GM04503 (cell line): Measurements from ENCODE around the gene APLF.
"Not testable (repeated sequence)": the region's sequence is repeated elsewhere in the genome, so short reads cannot be mapped to it uniquely, and the experiment has no call there.

Experiments used
- DNase-seq: peaks from one replicate; pipeline ENCODE4 v3.0.0-alpha.2; 2012; ENCODE audit warnings: low read depth

APLF gene

DNA sequence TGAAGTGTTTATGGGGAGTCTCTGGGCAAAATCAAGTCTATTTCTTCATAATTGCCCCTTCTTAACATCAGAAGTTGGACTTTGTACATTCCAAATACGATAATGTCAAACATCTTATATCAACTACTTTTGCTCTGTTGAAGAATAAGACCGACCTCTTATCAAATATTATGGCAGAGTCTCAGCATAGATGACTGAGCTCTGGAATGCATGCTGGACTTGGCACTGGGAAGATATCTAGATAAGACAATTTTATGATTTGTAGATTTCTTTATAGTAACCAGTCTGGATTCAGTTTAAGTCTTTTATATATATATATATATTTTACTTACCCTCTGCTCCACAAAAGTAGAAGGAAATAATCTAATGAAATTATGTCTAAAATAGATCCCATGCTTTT lies 8.2 kb downstream of the APLF start:
- no peak for DNase-seq

DNA sequence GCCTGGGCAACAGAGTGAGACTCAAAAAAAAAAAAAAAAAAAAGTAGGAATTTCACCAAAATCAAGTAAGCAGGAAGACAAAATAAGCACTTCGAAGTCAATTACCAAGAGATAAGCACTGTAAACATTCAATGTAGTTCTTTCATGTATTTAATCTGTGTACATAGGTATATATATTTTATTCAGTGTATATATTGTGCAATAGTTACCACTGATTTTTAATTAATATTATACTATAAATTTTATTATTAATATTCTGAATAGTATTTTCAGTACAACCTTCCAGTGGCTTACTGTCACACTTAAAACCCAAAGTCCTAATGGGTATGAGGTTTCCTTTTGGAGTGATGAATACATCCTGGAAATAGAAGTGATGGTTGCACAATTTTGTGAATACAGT lies 9.1 kb downstream of the APLF start:
- DNase-seq = no peak

DNA sequence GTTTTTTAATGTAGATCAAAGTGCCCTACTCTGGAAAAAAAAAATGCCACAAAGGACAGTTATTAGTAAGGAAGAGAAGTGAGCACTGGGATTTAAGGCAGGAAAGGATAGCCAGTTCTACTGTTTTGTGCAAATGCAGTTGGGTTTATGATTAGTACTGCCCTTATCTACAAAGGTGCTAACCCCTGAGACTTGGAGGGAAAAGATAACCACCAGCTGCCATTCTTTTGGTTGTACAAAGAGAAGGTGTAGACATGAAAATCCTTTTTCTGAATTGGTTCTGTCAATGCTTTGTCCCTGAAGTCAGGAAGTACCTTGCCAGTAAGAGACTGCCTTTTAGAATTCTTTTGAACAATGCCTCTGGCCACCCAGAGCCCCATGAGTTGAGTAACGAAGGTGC lies 11.3 kb downstream of the APLF start:
- no peak for DNase-seq

DNA sequence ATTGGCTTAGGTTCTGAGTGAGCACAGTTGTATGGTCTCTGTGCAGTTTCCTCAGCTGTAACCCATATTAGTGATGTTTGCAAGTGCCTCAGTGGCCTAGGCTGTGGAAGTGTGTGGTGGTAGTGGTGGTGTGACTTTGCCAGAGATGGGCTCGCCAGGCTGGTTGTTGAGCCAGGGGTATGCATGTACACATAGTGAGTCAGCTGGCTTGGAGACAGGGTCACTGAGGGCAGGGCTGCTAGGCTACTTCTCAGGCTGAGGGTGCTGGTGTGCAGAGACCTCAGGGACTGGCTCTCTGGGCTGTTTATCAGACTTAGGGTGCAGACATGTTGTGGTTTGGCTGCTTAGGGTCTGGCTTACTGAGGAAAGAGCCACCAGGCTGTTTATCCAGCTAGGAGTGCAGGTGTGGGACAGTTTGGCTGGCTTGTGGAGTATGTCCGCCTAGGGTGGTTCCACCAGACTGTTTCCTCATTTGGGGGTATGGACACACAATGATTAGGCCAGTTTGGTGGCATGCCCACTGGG lies 15.0 kb downstream of the APLF start:
- DNase-seq = no peak

DNA sequence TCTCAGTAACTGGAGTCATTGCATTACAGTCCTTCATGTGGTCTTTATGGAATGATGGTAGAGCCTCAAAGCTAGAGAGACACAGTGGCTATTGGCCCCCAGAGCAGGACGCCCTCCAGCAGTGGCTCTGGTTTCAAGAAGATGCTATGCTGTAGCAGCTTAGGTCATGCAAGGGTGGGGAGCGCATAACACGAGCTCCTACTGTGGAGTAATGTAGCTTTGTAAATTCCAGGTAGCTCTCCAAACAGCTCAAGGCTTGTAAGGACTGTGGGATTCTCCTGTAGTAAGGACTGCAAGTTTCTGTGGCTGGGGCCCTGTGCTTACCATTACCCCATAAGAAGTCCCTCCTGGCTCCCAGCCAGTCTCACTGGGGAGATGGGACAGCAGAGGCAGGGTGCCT lies 15.6 kb downstream of the APLF start:
- DNase-seq = no peak

DNA sequence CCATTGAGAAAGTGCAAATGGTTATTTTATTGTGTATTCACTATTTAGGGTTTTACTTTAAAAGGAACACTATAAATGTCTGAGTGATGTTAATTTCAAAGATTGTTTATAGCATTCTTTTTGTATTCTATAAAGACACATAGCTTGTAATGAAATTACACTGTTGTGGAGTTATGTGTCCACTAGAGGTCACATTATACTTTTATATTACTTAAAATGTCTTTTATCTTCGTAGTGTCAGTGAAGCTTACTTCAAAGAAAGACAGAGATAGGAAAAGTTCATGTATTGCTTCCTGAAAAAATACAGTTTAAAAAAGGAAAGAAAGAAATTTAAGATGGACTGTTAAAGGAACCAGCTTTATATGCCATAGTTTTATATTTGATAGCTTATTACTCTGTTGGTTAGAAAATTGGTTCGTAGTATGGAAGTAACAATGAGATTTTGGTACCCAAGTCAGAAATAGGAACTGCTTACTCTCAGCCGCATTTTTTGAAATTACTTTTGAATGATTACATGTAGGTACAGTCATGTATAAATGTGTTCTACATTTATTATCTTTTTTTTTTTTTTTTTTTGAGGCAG lies 20.5 kb downstream of the APLF start:
- no peak for DNase-seq

DNA sequence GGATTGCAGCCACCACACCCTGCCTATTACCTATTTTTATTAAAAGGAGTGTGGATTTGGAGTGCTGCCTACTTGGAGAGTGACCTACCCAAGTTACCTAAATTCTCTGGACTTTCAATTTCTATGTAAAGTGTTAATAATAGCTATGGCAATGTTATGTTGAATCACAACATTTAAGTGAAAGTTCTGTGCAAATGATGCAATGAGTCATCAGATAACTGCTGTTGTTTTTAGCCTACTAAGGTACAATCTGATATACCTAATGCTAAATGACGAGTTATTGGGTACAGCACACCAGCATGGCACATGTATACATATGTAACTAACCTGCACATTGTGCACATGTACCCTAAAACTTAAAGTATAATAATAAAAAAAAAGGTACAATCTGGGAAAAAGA lies 21.2 kb downstream of the APLF start:
- DNase-seq = not testable (repeated sequence)

DNA sequence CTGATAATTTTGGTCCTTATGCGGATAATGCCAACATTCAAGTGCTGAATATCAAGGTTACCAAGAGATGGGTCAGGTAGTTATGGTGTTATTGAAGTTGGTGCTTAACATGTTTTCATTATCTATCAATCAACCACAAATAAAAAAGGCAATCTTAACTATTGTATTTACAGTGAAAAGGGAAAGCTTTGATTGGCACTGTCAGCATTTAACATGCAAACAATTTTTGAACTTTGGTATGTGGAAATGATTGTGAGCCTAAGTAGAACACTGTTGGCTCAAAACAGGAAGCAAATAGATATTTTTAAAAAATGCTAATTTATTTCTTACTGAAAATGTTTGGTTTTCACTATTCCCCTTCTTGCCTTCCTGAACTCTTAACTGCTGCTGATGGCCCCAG lies 21.9 kb downstream of the APLF start:
- DNase-seq = no peak

DNA sequence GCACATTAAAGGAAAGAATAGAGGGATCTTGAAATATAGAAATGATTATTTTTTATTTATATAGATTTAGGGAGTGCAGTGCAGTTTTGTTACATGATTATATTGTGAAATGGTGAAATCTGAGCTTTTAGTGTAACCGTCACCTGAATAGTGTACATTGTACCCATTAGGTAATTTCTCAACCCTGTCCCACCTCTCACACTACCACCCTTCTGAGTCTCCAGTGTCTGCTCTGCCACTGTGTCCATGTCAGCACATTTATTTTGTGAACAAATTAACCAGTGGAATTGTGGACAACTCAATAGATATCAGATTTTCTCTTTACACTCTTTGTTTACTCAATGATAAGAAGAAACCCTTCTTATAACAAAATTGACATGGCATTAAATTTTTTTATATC lies 24.2 kb downstream of the APLF start:
- no peak for DNase-seq

DNA sequence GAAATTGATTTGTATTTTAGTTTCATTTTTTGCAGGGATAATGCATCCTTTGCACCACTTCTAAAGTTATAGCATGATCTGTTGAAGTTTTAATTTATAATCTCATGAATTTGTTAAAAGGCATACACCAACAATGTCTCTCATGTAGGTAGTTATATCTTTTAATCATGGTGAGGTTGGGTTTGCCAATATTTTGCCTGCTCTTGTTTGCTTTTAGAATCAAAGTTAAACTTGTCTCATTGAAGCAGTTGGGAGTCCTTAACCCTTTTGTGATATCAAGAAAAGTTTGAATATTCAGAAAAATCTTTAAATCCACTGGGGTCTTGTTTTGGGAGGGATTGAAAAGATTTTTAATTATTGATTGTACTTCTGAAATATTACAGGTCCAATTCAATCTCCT lies 31.7 kb downstream of the APLF start:
- DNase-seq = no peak

DNA sequence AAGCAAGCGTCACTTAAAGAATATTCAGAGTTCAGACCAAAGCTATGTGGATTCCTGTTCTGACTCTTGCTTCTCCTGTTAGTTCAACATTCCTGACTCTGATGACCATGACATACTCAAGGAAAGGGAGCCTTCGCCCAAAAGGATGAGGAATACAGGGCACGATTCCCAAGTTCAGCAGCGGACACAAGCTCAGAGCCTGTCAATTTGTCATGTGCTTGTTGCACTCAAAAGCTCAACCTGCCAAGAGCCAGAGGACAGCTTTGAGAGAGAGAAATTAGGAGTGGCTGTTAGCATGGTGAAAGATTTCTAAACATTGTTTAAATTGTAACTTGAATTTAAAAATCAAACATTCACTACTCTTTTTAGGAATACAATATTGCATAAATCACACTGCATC lies 33.3 kb downstream of the APLF start:
- DNase-seq = no peak

DNA sequence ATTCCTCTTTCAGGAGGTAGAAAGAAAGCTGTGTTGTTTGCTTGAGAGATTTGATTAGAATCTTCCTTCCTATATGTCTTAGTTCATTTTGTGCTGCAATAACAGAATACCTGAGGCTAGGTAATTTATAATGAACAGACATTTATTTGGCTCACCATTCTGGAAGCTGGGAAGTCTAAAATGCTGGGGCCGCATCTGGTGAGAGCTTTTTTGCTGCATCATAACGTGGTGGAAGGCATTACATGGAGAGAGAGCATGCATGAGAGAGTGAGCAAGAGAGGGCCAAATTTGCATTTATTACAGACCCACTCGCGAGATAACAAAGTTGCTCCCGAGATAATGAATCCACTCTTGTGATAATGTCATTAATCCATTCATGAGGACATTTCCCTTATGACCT lies 34.4 kb downstream of the APLF start:
- DNase-seq = no peak

DNA sequence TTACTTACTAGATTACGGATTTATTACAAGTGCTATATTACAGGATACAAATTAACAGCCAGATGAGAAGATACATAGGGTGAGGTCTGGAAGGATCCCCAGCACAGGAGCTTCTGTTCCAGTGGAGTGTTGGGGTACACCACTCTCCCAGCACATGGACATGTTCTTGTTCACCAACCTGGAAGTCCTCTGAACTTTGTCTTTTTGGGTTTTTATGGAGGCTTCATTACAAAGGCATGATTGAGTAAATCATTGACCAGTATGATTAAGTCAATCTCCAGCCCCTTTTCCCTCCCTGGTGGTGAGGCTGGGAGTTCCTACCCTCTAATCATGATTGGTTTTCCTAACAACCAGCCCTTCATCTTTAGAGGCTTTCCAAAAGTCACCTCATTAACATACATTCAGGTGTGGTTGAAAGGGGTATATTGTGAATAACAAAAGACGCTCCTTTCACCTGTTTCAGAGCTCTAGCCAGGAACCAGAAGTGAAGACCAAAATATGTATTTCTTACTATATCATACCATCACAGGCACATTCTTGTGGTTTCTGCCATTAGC lies 38.3 kb downstream of the APLF start:
- DNase-seq = no peak

DNA sequence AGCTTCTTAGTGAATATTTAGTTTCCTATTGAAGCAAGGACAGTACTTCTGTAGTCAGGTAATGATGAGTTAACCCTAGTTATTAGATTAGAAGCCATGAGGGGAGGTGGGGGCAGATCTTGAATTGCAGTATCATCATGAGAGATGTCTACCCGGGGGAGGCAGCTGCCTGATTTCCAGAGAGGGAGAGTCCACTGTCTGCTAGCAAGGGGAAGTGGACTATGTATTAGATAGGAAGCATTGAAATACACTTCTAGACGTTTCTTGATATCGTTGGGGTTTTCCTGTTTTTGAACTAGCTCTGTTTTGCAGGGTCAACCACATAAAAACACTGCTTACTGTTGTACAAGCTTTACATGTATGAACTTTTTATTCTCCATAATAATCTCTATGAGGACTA lies 38.8 kb downstream of the APLF start:
- DNase-seq = no peak

DNA sequence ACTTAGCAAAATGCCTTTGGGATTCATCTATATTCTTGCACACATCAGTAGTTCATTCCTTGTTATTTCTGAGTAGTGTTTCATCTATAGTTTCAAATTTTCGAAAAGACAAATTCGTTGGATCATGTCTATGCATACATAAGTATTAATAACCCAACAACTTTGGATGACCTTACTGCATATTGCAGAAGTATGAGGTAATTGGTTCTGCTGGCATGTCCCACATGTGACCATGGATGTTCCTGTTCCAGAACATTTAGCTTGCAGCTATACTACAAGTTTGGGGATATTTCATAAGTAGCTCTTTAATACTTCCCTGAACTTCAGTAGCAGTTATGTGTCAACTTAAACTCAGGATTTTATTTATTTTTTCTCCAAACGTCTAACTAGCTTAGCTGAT lies 44.9 kb downstream of the APLF start:
- no peak for DNase-seq

DNA sequence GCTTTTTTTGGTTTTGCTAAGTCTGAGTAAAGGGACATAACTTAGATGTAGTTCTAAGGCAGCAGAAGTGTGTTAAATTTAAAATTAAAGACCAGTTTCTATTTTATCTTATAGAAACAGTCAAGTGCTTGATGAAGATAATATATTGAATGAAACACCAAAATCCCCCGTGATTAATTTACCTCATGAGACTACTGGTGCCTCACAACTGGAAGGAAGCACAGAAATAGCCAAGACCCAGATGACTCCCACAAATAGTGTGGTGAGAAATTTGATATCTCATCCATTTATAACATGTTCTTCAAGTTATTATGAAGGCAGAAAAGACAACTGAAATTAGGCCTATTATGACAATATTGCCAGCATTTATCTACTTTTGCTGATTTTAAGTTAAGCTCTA lies 45.6 kb downstream of the APLF start:
- DNase-seq = no peak

DNA sequence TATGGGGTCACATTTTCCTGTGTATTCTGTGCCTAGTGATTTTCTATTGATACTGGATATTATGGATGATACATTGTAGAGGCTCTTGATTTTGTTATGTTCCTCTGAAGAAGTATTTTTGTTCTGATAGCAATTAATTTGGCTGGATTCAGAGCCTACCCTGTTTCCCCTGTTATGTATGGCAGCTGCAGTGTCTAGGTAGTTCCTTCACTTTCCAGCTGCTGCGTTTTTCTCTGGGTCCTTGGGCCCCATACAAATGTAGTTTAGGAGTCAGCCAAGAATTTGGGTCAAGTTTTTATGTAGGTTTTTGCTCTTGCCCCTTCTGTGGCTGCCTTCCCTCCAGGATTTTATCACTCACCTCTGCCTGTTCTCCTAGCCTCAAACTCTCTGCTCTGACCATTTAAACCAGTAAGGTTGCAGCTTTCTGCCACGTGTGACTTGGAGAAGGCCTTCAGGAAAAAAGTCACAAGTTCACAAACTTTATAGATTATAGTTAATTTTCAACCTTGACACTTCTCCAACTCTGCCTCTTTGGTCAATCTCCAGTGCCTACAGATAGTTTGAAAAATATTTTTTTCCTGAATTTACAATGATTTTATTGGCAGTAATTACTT lies 47.0 kb downstream of the APLF start:
- no peak for DNase-seq

DNA sequence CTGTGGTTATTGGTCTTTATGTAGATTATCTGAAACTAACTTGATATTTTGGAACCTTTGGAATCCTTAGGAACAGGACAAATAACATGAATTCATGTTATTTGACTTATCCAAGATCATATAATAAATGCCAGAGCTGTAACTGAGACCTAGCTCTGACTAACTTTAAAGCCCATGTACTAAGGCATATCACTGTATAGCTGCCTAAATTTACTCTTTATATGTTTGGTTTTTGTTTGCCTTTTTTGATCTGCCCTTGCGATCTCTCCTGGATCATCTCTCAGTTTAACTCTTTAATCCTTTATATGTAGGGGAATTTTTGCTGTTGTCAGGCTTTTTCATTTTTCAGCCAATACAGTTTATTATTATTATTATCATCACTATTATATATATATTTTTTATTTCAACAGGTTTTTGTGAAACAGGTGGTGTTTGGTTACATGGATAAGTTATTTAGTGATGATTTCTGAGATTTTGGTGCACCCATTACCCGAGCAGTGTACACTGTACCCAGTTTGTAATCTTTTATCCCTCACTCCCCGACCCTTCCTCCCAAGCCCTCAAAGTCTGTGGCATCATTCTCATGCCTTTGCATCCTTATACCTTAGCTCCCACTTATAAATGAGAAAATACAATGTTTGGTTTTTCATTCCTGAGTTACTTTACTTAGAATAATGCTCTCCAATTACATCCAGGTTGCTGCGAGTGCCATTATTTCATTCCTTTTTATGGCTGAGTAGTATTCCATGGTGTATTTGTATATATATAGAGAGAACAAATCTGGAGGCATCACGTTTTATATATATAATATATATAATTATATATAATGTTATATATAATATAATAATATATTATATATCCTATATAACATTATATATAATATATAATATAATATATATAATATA lies 48.9 kb downstream of the APLF start:
- DNase-seq = no peak

DNA sequence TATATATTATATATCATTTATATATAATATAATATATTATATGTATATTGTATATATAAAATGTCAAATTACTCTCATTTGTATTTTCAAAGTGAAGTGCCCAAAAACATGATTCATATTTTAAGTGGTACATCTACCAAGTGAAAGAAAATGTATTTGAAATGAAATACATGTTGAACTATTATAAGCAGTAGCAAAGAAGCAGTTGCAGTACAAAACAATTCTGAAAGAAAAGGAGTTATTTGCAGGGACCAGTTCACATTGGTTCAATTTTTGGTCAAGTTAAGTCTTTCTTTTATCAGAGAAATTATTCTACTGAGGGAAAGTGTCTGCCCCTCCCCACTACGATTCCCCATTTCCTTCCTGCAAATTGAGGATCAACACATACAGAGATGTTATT lies 51.9 kb downstream of the APLF start:
- no peak for DNase-seq

DNA sequence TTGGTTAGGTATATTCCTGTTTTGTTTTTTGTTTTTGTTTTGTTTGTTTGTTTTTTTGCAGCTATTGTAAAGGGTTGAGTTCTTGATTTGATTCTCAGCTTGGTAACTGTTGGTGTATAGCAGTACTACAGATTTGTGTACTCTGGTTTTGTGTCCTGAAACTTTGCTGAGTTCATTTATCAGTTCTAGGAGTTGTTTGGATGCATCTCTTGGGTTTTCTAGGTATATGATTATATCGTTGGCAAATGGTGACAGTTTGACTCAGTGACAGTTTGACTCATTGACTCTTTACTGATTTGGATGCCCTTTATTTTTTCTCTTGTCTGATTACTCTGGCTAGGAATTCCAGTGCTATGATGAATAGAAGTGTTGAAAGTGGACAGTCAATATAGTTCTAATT lies 53.7 kb downstream of the APLF start:
- no peak for DNase-seq

DNA sequence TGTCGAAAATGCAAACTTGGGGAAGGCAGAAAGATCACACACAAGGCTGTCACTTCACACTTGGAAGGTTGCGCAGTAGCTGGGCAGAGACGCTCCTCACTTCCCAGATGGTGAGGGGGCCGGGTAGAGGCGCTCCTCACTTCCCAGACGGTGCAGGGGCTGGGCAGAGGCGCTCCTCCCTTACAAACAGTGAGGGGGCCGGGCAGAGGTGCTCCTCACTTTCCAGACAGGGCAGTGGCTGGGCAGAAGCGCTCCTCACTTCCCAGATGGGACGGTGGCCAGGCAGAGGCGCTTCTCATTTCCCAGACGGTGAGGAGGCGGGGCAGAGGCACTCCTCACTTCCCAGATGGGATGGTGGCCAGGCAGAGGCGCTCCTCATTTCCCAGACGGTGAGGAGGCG lies 59.6 kb downstream of the APLF start:
- DNase-seq = not testable (repeated sequence)

DNA sequence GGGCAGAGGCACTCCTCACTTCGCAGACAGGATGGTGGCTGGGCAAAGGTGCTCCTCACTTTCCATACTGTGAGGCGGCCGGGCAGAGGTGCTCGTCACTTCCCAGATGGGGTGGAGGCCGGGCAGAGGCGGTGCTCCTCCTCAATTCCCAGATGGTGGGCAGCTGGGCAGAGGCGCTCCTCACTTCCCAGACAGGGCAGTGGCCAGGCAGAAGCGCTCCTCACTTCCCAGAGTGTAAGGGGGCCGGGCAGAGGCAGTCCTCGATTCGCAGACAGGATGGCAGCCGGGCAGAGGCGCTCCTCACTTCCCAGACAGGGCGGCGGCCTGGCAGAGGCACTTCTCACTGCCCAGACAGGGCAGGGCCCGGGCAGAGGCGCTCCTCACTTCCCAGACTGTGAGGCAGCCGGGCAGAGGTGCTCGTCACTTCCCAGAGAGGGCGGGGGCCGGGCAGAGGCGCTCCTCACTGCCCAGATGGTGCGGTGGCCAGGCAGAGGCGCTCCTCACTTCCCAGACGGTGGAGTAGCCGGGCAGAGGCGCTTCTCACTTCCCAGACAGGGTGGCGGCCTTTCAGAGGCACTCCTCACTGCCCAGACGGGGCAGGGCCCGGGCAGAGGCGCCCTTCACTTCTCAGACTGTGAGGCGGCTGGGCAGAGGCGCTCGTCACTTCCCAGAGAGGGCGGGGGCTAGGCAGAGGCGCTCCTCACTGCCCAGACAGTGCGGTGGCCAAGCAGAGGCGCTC lies 60.1 kb downstream of the APLF start:
- DNase-seq = not testable (repeated sequence)
